ENCODE measurements around the gene UNCX. TPM values are rescaled to one million over a fixed set of nuclear protein-coding genes. Genes with fewer than 3 reads are reported as not detected.

UNCX gene
- total RNA-seq, 1 experiment from 2014 or later, result not detected

DNA sequence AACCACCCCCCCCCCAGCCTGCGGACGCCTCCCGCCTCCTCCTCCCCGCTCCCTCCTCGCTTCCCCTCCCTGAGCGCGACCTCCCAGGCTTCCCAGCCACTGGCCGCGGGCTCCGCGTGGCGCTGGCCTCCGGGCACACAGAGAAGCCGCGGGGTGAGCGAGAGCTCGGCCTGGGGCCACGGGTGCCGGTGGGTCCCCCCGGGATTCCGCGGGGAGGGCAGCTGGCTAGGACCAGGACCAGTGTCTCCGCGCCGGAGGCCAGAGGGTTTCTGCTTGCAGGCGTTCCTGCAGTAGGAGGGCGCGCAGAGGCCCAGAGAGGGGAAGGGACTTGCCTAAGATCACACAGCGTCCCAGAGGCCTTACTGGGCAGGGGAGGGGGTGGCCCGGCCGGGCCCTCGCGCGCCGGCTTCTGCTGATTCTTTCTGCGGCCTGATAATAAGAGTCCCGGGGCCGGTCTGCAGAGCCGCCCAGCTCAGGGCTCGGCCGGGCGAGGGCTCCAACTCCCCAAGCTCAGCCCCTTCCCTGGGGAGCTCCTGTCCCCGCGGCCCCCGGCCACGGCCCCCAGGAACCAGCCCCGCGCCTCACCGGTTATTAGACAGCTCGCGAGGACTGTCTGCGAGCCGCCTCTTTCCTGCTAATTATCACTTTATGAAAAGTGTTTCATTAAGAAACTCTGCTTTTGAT lies 10.1 kb downstream of the UNCX start:
- DNase-seq (ENCODE audit: low read depth), result no peak

DNA sequence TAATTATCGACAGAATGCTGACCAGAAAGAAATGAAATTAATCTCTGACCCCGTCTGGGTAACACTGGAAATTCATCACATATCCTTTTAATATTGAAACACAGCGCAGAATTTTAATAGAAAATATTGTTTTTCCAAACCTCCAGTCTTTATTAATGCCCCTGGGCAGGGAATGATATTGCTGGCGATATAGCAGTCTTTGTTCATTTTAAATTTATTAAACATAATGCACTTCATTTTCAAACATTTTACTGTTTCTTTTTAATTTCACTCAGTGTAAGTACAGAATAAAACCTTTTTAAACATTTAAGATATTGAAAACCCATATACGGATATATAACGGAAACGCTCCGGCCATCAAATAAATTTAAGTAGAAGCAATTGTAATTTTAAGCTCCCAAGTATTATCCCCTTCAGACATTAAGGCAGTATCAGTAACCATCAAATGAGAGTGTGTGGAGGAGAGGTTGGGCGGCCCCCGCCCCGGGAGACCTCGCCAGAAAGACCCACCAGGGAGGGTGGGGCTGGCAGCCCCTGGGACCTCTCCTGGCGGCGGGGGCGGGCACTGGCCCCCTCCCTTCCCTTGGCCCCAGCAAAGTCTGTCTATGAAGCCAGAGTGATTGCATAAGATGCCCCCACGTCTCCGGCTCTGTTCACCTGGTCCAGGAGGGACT lies 10.8 kb downstream of the UNCX start:
- no peak for DNase-seq (ENCODE audit: low read depth)

DNA sequence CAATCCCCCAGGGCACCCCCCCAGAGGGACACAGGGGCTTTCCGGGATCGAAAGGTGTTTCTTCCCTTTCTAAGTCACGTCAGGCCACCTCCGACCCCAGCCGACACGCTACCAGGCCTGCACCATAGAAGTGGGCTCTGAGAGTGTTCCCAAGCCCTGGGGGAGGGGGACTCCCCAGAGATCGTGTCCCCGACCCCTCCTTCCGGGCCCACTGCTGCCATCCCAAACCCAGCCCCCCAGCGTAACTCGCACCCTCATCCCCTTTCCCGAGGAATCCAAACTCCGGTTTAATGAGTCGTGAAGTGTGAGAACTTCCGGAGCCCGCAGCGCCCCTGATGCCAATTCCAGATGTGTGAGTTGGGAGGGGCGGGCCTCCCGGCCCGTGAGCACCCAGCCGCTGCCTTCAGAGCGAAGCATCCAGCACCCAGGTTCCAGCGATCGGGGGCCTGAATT lies 11.3 kb downstream of the UNCX start:
- DNase-seq (ENCODE audit: low read depth), result no peak

DNA sequence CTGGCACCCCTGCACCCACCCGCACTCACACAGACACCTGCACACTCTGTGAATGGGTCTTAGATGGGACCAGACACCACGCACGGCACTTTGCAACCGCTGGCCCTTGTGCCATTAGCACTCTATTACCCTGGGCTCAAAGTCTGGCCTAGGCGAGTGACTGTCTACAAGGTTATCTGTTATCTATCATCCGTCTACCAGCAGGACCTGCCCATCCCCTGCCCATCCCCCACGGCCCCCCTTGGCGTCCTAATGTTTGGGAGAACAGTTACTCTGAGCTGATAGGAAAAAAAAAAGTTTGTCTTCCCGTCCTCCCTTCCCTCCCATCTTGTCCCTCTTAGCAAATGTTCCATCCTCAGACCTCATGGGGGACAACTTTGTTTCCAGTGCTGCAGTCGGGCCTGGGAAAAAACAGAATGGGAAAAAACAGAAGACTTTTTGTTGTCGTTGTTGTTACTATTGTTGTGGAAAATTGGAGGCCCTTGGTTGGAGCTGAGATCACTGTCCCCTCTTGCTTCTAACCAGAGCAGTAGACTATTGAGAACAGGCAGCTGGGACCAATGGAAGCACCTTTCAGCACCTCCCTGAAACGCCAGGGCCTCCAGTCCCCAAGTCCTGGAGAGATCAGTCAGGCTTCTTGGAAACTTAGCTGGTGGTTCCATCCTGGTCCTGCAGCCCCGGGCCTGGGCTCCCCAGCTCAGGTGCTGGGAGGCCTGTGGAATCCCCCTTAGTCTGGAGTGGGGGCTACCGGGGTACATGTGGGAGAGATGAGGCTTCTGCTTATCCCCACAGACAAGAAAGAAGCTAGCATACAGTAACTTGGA lies 12.2 kb downstream of the UNCX start:
- no peak for DNase-seq (ENCODE audit: low read depth)

DNA sequence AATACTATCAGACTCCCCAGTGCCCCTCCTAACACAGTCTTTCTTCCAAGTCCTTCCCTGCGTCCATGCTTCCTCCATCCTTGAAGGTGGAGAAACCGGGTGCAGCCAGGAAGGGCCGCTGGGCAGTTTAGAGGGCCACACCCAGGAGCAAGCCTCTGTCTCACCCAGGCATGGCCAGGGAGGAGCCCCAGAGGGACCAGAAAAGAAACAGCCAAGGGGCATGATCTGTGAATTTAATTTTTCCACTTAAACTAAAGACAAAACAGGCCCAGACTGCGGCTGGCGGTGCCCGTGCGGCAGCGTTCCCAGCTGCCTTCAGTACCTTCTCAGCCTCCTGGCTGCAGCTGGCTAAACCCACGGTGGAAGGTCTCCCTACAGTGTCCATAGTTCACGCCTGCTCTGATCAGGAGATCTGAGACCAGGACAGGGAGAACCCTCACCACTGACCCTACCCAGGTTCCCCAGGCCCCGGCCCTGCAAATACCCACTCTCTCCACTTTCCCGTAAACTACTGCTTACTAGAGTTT lies 12.9 kb downstream of the UNCX start:
- DNase-seq (ENCODE audit: low read depth), result no peak

DNA sequence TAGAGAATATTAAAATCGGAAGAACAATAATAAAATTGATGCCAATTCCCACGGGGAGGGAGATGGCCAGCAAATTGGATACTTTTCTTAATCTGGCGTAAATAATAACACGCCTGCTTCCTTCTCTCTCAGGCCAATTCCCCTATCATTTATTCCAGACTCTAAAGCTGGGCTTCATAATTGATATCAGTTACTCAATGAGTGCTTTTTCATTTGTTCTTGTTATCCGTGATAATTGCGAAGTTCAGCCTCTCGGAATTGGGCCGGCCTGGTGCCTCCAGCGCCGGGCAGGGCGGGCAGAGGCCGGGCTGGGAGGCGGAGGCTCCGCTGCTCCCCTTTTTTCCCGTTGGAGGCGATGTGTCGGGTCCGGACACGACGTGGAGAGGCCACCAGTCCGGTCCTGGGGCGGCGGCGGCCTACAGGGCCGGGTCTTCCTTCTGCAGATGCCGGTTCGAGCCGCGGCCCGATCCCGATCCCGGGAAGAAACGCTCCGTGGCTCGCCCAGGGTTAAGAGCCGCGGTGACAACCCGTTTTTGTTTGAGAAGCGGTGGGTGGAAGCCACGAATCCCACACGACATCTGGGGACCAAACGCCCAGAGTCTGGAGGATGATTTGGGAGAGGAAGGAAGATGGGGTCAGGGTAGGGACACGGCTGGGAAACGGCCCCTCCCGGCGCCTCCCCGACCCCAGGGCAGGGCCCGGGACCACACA lies 13.6 kb downstream of the UNCX start:
- no peak for DNase-seq (ENCODE audit: low read depth)

DNA sequence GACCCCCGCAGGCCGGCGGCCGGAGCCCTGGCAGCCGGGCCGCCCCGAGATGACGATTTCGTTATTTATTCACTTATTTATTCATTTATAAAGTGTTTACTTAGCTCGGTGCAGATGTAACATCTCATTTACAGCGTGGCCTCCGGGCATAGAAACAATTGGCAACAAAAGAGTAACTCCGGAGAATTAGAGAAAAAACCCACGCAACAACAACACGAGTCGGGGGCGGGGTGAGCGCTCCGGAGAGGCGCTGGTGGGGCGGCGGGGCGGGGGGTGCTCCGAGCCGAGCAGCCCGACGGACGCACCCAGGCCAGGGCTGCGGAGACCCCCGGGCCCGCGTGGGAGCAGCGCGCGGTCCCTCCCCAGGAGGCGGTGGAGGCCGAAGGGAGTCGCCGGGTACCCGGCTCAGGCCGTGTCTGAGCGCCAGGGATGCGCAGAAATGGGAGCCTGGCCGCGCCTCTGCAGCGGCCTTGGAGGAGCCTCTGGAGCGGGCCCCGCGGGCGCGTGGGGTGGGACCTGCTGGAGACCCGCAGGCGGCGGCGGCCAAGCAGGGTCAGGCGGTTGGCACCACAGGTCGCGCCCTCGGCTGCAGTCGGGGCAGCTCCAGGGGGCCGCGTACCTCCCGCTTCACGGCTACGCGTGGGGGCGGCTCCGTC lies 14.3 kb downstream of the UNCX start:
- no peak for DNase-seq (ENCODE audit: low read depth)

DNA sequence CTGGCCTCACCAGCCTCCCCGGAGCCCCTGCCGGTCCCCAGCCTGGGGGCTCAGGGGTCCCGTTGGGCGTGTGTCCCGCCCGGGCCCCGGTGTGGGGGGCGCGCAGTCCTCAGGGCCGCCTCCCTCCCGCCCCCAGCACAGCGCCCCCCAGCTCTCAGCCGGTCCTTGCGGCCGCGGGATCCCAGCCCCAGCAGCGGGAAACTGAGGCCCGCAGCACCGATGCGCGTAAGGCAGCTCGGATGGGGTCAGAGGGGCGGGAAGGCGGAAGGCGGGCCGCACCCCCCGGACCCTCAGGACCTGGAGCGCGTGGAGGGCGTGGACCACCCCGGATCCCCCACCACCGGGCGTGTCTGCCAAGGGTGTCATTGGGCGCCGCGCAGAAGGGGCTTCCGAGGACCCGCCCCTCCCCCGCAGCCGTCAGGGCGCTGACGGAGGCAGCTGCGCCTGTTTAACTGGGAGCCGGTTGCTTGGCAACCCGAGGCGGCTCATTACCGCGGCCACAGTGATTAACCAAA lies 14.9 kb downstream of the UNCX start:
- DNase-seq (ENCODE audit: low read depth), result no peak

DNA sequence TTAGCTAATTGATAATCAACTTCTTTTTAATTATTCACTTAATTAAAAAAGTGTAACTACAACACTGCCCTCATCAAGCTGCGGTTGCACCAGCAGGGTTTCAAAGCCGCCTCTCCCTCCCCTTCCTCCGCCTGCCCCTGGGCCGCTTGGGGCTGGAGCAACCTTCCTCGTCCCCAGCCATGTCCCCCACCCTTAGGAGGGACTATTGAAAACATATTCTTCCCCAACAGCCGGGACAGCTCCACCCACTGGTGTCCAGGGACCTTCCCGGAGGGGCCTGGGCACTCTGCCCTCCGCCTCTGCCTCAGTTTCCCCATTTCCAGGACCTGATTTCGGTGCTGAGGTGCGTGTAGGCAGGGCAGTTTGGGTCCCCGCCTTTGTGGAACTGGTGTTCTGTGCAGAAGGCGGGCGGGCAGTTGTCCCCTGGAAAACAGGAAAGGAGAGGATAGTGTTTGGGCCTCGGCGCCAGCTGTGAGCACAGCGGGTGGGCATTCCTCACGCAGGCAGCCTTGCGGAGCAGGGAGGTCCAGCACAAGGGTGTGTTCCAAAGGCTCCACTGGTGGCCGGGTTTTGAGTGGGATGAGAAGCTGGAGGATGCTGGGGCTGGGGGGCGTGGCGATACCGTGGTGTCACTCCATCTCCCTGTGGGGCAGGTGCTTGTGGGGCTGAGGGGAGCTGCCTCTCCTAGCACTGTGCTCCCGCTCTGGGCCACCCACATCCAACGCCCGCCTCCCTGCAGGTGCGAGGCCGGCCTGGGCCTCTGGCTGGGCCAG lies 15.7 kb downstream of the UNCX start:
- DNase-seq (ENCODE audit: low read depth), result no peak

DNA sequence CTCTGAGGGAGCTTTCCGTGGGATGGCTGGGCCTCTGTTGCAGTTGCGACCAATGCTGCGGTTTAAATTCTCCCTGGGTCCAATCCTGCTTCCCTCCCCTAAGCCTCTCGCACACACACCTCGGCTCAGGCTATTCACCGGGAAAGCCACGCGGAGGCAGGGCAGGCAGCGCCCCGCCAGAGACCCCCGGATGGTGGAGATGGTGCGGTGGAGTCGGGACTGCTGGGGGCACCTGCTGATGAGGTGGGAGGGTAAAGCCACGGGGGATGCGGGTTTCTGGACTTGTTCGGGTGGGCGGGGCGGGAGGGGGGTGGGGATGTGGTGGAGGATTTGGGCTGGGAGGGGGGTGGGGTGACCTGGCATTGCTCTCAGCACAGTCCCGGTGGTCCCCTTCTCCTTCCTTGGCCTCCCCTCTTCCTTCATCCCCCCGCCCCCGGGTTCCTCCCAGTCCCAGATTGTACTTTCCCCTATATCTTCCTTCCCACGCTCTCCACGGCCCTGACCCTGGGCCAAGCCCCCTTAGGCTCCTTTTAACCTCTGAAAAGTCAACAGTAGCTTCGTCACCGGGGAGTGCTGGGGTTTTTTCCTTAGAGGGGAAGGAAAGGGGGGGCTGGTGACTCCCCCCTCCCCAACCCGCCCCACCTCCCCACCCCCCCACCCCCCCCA lies 16.4 kb downstream of the UNCX start:
- no peak for DNase-seq (ENCODE audit: low read depth)

DNA sequence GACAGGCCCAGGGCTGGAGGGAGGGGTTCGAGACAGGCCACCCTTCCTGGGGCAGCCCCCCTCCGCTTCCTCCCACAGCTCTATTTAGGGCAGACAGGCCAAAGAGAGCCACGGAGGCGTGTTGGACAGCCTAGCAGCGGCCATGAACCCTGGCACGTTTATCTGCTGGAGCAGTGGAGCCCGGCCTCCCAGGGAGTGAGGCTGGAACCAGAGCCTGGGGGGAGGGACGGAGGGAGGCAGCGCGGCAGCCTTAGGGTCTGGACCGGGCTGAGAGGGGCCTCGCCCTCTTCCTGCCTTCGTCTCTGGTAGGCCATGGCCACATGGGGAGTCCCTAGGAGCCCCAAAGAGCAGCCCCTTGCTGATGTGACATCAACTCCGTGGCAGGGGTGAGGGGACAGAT lies 17.1 kb downstream of the UNCX start:
- no peak for DNase-seq (ENCODE audit: low read depth)

DNA sequence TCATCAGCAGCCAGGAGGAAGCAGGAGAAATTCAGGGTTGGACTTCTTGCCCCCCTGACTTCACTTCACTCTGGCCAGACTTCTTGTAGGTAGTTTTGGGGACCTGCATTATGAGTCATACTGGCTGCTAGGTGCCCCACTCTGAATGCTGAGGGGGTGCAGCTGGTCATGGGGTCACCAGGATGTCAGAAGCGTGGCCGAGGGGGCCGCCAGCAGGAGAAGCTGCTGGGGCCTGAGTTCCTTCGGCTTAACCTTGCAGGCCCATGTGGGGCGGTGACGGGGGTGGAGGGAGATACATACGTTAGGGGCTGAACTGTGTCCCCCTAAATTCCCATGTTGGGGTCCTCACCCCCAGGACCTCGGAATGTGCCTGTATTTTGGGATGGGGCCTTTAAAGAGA lies 18.2 kb downstream of the UNCX start:
- no peak for DNase-seq (ENCODE audit: low read depth)

DNA sequence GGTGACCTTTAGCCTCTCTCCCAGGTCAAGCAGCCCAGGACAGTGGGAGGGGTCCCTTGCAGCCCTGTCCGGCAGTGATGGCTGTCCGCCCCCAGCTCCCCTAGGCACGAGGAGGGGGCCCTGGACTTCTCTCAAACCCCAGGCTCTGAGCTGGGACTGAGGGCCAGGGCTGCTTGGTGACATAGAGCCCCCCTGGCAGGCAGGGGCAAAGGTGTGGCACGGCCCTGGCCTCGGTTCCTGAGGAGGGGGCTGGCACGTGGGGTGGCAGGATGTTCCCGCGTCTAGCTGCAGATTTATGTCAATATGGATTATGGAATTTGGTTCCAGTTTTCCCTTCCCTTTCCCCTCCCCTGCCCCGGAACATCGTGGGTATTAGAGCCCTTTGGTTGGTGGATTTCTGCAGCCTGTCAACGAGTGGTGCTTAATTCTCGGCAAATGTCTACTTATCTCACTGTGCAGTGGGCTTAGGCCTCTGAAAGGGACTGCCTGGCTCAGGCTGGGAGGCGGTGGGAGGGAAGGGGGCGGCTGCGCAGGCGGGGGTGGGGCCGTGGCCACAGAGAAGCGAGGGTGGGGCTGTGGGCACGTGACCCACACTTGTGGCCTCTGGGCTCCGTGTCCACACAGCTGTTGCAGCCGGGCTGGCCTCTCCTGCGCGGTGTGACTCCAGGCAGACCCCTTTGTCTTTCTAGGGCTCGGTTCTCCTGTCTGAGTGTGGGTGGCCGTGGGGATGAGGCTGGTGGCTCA lies 19.3 kb downstream of the UNCX start:
- no peak for DNase-seq (ENCODE audit: low read depth)

DNA sequence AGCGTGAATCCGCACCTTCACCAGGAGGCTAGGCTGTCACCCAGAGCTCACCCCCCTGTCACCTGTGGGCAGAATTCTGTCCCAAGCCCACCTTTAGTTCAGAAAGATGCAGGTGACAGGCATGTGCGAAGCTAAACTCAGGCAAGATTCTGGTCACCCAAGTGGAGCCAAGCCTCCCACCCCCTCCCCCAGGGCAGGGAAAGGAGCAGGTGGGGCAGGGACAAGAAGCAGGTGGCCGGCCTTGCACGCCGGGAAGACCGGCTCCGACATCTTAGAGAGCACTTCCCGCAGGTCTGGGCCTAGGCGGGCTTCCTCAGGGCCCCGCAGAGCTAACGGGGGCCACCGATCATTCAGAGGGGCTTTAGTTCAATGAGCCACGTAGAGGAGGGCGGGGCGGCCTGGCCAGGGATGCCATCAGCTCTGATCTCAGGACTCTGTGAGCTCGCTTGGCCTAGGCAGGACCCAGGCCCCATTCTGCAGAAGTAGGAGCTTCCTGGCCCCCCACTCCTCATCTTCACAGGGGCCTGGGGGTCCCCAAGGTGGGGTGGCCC lies 19.9 kb downstream of the UNCX start:
- DNase-seq (ENCODE audit: low read depth), result no peak

DNA sequence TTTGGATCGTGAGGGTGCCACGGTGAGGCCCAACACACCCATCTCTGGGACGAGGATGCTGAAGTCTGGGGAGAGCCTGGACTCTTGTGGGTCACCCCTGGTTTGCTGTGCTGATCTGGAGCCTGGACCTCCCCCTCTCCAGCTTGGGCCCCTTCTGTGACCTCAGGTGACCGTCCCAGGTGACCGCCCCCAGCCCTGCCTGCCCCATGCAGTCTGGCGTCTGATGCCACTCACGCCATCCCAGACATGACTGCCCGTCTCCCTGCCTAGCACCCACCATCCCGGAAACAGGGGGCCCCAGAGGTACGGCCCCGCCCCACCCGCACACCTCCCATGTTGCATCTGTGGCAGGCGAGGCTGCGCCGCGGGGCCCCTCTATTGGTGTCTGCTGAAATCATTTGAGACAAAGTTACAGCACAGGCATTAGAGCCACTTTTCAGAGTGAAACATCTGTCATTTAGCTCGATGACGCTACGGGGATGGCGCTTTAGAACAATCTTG lies 21.1 kb downstream of the UNCX start:
- no peak for DNase-seq (ENCODE audit: low read depth)

DNA sequence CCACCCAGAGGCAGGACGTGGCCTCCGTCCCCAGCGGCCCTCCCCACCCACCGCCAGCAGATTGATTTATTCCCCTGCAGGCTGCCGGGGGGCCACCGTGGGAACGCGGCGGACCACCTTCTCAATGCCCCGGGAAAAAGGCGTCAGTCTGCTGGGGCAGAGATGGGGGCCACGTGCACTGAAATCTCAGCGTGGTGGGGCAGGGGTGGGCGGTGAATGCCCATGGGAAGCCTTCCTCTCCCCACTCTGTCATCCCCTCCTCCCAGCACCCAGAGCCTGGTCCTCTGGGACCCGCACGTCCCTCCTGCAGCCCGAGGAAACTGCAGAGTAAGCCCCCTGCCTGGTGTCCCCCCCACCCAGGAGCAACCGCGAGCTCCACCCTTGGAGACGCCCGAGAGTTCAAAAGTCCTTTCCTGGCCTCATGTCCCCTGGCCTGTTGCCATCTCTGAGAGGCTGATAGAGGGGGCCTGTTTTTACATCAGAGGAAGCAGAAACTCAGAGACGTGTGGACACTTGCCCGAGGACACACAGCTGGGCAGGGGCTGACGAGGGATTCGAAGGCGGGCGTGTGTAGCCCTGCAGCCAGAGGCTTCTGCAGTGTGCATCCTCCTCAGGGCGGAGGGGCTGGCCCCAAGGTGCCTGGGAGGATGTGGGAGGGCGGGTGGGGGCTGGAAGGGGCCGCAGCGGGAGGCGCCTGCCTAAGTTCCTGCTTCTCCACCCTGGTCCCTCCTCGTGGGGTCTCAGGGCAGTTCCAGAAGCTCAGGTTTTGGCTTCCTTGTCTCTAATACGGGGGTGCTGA lies 21.8 kb downstream of the UNCX start:
- no peak for DNase-seq (ENCODE audit: low read depth)

Measured in HT1080 (cell line).